OCI-LY3 (cell line): Measurements from ENCODE around the gene ZNF443.
"Not testable (repeated sequence)": the region's sequence is repeated elsewhere in the genome, so short reads cannot be mapped to it uniquely, and the experiment has no call there.

Experiments
- EZH2phosphoT487 ChIP-seq: fragments of 200-600 bp; shearing (Covaris generic); IDR thresholded peaks from 2 replicates; pipeline ENCODE4 v1.6.1; 2018; ENCODE audit warnings: antibody characterized with exemption, mixed run types, low read depth
- TF ChIP-seq, protein P1 (sequence below): fragments of 200-600, 300-600 bp; sonication (generic); IDR thresholded peaks from 2 replicates; pipeline ENCODE4 v1.5.1; 2014; ENCODE audit warnings: antibody characterized with exemption, low read length, low read depth

DNA sequence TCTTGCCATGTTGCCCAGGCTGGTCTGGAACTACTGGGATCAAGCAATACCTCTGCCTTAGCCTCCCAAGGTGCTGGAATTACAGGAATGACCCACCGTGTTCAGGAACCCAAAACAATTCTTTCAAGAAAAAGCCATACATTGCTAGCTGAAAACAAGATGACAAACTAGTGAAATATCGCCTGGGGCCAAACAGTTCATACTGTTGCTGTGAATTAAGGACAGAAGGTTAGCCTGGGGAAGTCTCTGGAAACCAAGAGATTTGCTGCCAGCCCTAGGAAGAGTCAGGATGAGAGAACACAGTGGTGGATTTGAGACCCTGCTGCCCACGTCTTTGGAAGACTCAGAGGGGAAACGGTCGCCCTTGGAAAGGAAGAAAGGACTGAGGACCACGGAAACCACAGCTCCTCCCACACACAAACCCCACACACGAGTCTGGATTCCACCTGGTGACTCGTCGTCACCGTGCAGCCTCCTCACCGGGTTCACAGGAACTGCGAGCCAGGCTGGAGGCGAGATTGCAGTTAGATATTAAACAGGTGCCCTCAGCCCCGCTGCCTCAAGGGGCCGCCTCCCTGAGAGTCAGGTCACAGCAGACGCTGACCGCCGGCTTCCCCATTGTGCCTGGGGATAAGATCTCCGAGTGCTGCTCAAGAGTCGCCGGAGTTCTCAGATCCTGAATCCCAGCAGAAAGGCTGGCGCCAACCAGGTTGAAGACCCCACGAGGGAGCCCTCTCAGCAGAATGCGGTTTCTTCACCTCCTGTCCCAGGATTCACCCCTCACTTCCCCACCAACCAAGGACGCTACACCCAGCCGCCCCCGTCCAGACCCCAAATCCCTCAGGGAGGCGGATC, 908 bp downstream of the ZNF443 start:
- not testable (repeated sequence) for TF ChIP-seq EZH2phosphoT487
- TF ChIP-seq, protein P1, sequence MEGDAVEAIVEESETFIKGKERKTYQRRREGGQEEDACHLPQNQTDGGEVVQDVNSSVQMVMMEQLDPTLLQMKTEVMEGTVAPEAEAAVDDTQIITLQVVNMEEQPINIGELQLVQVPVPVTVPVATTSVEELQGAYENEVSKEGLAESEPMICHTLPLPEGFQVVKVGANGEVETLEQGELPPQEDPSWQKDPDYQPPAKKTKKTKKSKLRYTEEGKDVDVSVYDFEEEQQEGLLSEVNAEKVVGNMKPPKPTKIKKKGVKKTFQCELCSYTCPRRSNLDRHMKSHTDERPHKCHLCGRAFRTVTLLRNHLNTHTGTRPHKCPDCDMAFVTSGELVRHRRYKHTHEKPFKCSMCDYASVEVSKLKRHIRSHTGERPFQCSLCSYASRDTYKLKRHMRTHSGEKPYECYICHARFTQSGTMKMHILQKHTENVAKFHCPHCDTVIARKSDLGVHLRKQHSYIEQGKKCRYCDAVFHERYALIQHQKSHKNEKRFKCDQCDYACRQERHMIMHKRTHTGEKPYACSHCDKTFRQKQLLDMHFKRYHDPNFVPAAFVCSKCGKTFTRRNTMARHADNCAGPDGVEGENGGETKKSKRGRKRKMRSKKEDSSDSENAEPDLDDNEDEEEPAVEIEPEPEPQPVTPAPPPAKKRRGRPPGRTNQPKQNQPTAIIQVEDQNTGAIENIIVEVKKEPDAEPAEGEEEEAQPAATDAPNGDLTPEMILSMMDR = not testable (repeated sequence)
